Sigmoid colon (tissue), 4 donors: Measurements from ENCODE around the gene CREB1.

ENCODE experiments used
- CTCF ChIP-seq, 4 experiments: fragments of 450-650 bp in 3 of 4; fragments of 200-600 bp in 1 of 4; IDR thresholded peaks; one replicate each; pipeline ENCODE4 v1.5.1; 2016 to 2019; ENCODE audit warnings: antibody characterized with exemption in 4 of 4, mild to moderate bottlenecking in 3 of 4, moderate library complexity in 2 of 4
- POLR2A ChIP-seq, 2 donors: fragments of 450-650 bp; IDR thresholded peaks; one replicate each; pipeline ENCODE4 v1.6.1; 2016; ENCODE audit warnings: antibody characterized with exemption in 2 of 2, mild to moderate bottlenecking in 2 of 2, moderate library complexity in 2 of 2
- POLR2AphosphoS5 ChIP-seq, 4 donors: sonication (generic); formaldehyde crosslinking; IDR thresholded peaks; one replicate each; pipeline ENCODE4 v1.6.1; 2017; ENCODE audit warnings: antibody characterized with exemption in 4 of 4

GRCh38 chr2:207629553-207629952 is 99.8 kb downstream of the CREB1 start:
- no peak for TF ChIP-seq CTCF (IDR thresholded peaks at IDR 0.05)
- TF ChIP-seq POLR2A (IDR thresholded peaks at IDR 0.05): no peak
- TF ChIP-seq POLR2AphosphoS5 (IDR thresholded peaks at IDR 0.05): no peak
